Measurements from ENCODE around the gene HMGB4.

HMGB4 gene

DNA sequence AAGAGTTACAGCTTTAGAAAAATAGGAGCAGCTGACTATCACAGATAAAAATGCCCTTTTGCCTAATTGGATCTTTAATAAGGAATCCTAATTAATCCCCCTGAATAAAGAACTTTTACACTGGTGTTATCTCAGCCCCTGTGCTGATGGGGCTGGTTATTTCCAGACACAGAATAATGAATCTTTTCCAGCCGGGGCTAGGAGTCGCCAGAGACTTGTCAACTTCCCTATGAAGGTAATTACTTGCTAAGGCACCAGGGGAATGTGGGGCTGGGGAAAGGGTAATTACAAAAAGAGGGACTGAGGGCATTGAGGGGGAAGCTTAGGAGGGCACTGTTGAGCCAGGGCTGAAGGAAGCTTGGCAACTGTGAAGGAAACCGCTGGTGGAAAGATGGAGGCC lies 34.5 kb downstream of the HMGB4 start:
- no peak for DNase-seq (ENCODE audit: low spot score)

DNA sequence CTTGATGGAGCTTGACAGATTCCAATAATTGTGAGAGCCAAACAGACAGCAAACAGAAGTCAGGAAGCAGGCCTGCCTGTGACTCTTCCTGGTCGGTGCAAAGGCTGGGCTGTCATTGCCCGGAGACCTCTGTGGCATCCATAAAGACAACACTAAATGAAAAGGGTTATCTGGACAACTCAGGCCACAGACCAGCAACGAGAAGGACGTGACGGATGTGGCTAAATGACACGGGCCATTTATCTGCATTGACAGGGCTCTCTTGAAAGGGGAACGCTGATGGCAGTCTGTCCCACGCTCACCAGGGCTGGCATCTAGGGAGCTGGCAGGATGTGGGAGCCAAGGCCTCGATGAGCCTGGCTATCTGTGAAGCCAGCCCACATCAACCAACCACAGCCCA lies 35.0 kb downstream of the HMGB4 start:
- no peak for DNase-seq (ENCODE audit: low spot score)

DNA sequence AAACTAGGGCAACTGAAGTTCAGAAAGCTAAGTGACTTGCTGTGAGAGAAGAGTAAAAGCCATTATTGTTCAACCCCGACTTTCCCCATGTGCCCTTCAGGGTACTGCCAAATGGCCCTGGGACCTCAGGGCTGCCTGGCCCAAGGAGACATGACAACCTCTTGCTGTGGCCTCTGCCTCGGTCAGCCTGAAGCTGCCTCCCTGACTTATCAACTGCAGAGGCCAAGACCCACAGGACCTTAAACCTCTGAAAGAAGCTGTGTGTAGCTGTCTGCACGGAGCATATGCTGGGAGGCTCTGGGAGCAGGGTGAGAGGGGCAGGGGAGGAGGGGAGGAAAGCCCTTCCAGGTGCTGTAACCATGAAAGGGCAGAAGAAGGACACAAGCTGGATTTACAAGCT lies 35.9 kb downstream of the HMGB4 start:
- no peak for DNase-seq (ENCODE audit: low spot score)

DNA sequence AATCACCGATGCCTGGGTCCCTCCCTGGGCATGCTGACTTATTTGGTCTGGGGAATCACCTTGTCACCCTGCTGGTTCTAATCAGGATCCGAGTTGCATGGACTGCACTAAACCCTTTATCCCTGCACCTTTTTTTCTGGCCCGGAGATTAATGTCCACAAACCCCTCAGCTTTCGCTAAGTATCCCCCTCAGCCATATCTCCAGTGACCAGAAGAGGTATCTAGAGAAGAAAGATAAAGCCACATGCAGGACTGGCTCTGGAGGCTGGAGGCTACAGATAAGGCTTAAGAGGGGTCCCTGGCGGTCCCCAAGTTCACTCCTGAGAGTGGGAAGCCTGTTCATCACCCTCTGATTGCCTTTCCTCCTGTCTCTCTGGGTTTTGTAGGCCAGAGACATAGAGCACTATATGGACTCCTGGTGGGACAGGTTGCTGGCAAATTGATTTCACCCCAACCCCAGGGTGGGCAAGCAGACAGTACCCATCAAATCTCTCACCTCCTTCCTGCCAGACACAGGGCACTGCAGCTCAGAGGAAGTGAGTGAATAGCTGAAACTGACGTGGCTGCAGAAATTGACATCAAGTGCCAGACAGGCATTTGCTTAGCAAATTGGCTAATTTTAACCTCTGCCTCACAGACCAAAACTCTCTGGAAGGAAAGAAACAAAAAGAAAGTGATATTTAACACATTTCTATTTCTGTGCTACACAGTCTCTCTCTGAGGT lies 38.8 kb downstream of the HMGB4 start:
- DNase-seq (ENCODE audit: low spot score), result no peak

- DNase-seq (ENCODE audit: low spot score), result no peak
Observed at GRCh38 chr1:33903210-33903589, 39.3 kb downstream of the HMGB4 start.

DNA sequence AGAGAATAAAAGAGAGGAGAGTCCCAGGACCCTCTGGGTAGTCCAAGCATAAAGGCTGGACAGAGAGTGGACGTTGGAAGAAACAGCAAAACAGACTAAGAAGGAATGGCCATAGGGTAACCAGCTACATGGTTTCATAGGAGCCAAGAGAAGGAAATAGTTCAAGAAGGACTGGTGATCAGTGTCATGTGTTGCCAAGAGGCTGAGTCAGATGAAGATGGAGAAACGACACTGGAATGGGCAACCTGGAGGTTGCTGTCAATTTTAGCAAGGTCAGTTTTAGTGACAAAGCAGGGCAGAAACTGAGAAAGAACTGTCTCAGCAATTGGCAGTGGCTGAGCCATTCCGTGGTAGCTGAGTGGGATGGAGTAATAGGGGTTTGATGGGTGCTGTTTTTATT lies 41.4 kb downstream of the HMGB4 start:
- DNase-seq (ENCODE audit: low spot score), result no peak

GRCh38 chr1:33906156-33906555 lies 42.3 kb downstream of the HMGB4 start:
- DNase-seq (ENCODE audit: low spot score), result no peak

- no peak for DNase-seq (ENCODE audit: low spot score)
Observed at GRCh38 chr1:33908324-33908956, 44.6 kb downstream of the HMGB4 start.

Measured in putamen (tissue), 1 donor.